Testis (tissue), 2 donors: ENCODE results near the gene GRID1.

Experiments
- POLR2A ChIP-seq: fragments of 450-650 bp; IDR thresholded peaks from one replicate; pipeline ENCODE4 v1.6.1; 2017; ENCODE audit warnings: antibody characterized with exemption, mild to moderate bottlenecking, moderate library complexity
- TF ChIP-seq, protein P1 (sequence below), 3 experiments: fragments of 450-650 bp in 2 of 3; fragments of 200-600 bp in 1 of 3; sonication (generic) in 1 of 3; IDR thresholded peaks; one replicate each; pipeline ENCODE4 v1.5.1; 2016 to 2019; ENCODE audit warnings: antibody characterized with exemption in 3 of 3, mild to moderate bottlenecking in 2 of 3, moderate library complexity in 1 of 3

DNA sequence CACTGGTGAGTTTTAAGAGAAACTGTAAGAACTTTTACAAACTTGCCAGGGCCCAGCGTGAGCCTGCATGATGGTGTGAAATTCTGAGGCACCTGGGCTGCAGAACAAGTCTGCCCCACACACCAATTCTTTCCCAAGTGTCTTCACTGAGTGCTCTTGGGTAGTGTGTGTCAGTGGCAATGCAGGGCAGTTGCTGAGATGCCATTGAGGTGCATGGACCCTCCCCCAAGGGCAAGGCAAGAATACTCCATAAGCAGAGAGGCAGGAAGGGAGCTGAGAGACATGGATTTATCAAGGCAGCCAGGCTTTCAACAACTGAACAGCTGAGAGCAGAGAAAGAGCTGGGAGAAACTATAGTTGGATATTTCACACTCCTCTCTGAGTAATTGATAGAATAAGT is 801.2 kb downstream of the GRID1 start:
- TF ChIP-seq, protein P1, sequence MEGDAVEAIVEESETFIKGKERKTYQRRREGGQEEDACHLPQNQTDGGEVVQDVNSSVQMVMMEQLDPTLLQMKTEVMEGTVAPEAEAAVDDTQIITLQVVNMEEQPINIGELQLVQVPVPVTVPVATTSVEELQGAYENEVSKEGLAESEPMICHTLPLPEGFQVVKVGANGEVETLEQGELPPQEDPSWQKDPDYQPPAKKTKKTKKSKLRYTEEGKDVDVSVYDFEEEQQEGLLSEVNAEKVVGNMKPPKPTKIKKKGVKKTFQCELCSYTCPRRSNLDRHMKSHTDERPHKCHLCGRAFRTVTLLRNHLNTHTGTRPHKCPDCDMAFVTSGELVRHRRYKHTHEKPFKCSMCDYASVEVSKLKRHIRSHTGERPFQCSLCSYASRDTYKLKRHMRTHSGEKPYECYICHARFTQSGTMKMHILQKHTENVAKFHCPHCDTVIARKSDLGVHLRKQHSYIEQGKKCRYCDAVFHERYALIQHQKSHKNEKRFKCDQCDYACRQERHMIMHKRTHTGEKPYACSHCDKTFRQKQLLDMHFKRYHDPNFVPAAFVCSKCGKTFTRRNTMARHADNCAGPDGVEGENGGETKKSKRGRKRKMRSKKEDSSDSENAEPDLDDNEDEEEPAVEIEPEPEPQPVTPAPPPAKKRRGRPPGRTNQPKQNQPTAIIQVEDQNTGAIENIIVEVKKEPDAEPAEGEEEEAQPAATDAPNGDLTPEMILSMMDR (IDR thresholded peaks at IDR 0.05), result no peak
- TF ChIP-seq POLR2A, result no peak
